ENCODE results near the gene CD38. TPM values are rescaled to one million over a fixed set of nuclear protein-coding genes. Genes with fewer than 3 reads are reported as not detected.

CD38 gene
- total RNA-seq, 1 experiment from 2014 or later = not detected

- TF ChIP-seq REST (IDR thresholded peaks at IDR 0.05; ENCODE audit: low read depth) = no peak
- no peak for TF ChIP-seq ZNF274 (IDR thresholded peaks at IDR 0.05; ENCODE audit: low read depth, low read length)
- TF ChIP-seq MAX (IDR thresholded peaks at IDR 0.05) = no peak
These were observed 25.0 kb upstream of the CD38 start (continued) for GRCh38 chr4:15753081-15753480.

GRCh38 chr4:15753786-15754185 lies 24.3 kb upstream of the CD38 start:
- no peak overlapping the region for H3K4me3 ChIP-seq (replicated peaks in 1 of 2; ENCODE audit: low read depth in 1 of 2, low read length in 2 of 2)
- no peak for DNase-seq (ENCODE audit: low read depth, low spot score)
- no peak overlapping the region for H3K9ac ChIP-seq (ENCODE audit: low read length)
- H4K20me1 ChIP-seq (ENCODE audit: insufficient read depth) = no peaks in the 10 kb centered on the region
- no peak overlapping the region for H3K27ac ChIP-seq (ENCODE audit: low read depth, low read length)
- no peak overlapping the region for H2AFZ ChIP-seq (ENCODE audit: low read depth, low read length, poor library complexity, severe bottlenecking)
- H3K36me3 ChIP-seq (ENCODE audit: control insufficient read depth in 1 of 2, insufficient read depth in 2 of 2, low read length in 2 of 2) = no peaks in the 10 kb centered on the region
- H3K79me2 ChIP-seq (ENCODE audit: insufficient read depth, low read length) = no peaks in the 10 kb centered on the region
- intact Hi-C loops (cut with micrococcal nuclease) = no loop called here
- POLR2A ChIA-PET = no interaction called here
- no TSS peak for BruUV-seq (replicated peaks)
- RAD21 ChIA-PET (ENCODE audit: low non-redundant PET in 1 of 2, low total read pairs in 2 of 2, uncharacterized antibody in 2 of 2, unreplicated experiment in 2 of 2) = no interaction called here
- H3K4me1 ChIP-seq (ENCODE audit: control insufficient read depth in 1 of 2, insufficient read depth in 2 of 2, low read length in 2 of 2) = peaks cover 3 to 17% of the 10 kb centered on the region in 2 experiments; a peak in 3 of 4 replicates
- CTCF ChIA-PET = no interaction called here
- H3K27me3 ChIP-seq (ENCODE audit: insufficient read depth, low read length) = no peaks in the 10 kb centered on the region
- ATAC-seq = no peak
- no peaks in the 10 kb centered on the region for H3K9me3 ChIP-seq (ENCODE audit: control insufficient read depth in 1 of 2, insufficient read depth in 1 of 2, low read depth in 1 of 2, low read length in 2 of 2)
- H3K9me2 ChIP-seq (ENCODE audit: insufficient read depth) = no peaks in the 10 kb centered on the region
- no peak overlapping the region for H3K4me2 ChIP-seq (ENCODE audit: low read length)
- TF ChIP-seq REST (IDR thresholded peaks at IDR 0.05; ENCODE audit: low read depth) (no peak), YY1 (IDR thresholded peaks at IDR 0.05; ENCODE audit: extremely low read depth, insufficient replicate concordance, low read depth, low read length) (no peak), ZBTB33 (IDR thresholded peaks at IDR 0.05; ENCODE audit: extremely low read depth, insufficient replicate concordance, low read length) (no peak), SP1 (IDR thresholded peaks at IDR 0.05; ENCODE audit: low read depth) (no peak), EZH2phosphoT487 (IDR thresholded peaks at IDR 0.05; ENCODE audit: borderline replicate concordance) (no peak), CTCF (IDR thresholded peaks at IDR 0.05 in 2 of 3, conservative IDR thresholded peaks at IDR 0.05 in 1 of 3; ENCODE audit: borderline replicate concordance in 1 of 3, insufficient read depth in 1 of 3, low read depth in 2 of 3, low read length in 2 of 3) (no peak), POLR2A (IDR thresholded peaks at IDR 0.05; ENCODE audit: borderline replicate concordance, extremely low read depth, insufficient read depth, insufficient read length) (no peak), POLR2AphosphoS5 (IDR thresholded peaks at IDR 0.05; ENCODE audit: low read depth, low read length) (no peak), MAX (IDR thresholded peaks at IDR 0.05) (no peak), JUND (IDR thresholded peaks at IDR 0.05) (no peak), SIN3A (IDR thresholded peaks at IDR 0.05; ENCODE audit: low read depth) (no peak)

Data from HCT116 (cell line).